Measurements from ENCODE around the gene TMEM231.
"Not testable (repeated sequence)": the region's sequence is repeated elsewhere in the genome, so short reads cannot be mapped to it uniquely, and the experiment has no call there.

TMEM231 gene

GRCh38 chr16:75532142-75532765 lies 23.8 kb downstream of the TMEM231 start:
- DNase-seq (ENCODE audit: low read depth, low spot score): no peak

GRCh38 chr16:75529959-75530358 lies 26.1 kb downstream of the TMEM231 start:
- DNase-seq (ENCODE audit: low read depth, low spot score): no peak

- DNase-seq (ENCODE audit: low read depth, low spot score): no peak
These were observed 26.8 kb downstream of the TMEM231 start for GRCh38 chr16:75529056-75529905.

- no peak for DNase-seq (ENCODE audit: low read depth, low spot score)
These were observed 28.2 kb downstream of the TMEM231 start for GRCh38 chr16:75527825-75528299.

GRCh38 chr16:75526032-75526790 lies 29.8 kb downstream of the TMEM231 start:
- DNase-seq (ENCODE audit: low read depth, low spot score): no peak

GRCh38 chr16:75519175-75519574 lies 36.9 kb downstream of the TMEM231 start:
- no peak for DNase-seq (ENCODE audit: low read depth, low spot score)

- DNase-seq (ENCODE audit: low read depth, low spot score): not testable (repeated sequence)
These were observed 39.7 kb downstream of the TMEM231 start for GRCh38 chr16:75516189-75516966.

- DNase-seq (ENCODE audit: low read depth, low spot score): no peak
These were observed 41.8 kb downstream of the TMEM231 start for GRCh38 chr16:75514296-75514695.

GRCh38 chr16:75506574-75506973 lies 49.5 kb downstream of the TMEM231 start:
- DNase-seq (ENCODE audit: low read depth, low spot score): no peak

GRCh38 chr16:75506107-75506506 lies 49.9 kb downstream of the TMEM231 start:
- DNase-seq (ENCODE audit: low read depth, low spot score): no peak

- DNase-seq (ENCODE audit: low read depth, low spot score): no peak
These were observed 52.3 kb downstream of the TMEM231 start for GRCh38 chr16:75503801-75504200.

- no peak for DNase-seq (ENCODE audit: low read depth, low spot score)
These were observed 53.0 kb downstream of the TMEM231 start for GRCh38 chr16:75502916-75503605.

GRCh38 chr16:75501820-75502219 lies 54.2 kb downstream of the TMEM231 start:
- not testable (repeated sequence) for DNase-seq (ENCODE audit: low read depth, low spot score)

- no peak for DNase-seq (ENCODE audit: low read depth, low spot score)
These were observed 54.7 kb downstream of the TMEM231 start for GRCh38 chr16:75501359-75501758.

- DNase-seq (ENCODE audit: low read depth, low spot score): not testable (repeated sequence)
These were observed 57.3 kb downstream of the TMEM231 start for GRCh38 chr16:75498605-75499322.

GRCh38 chr16:75497558-75497957 lies 58.5 kb downstream of the TMEM231 start:
- DNase-seq (ENCODE audit: low read depth, low spot score): no peak

- DNase-seq (ENCODE audit: low read depth, low spot score): no peak
These were observed 60.9 kb downstream of the TMEM231 start, which contains the start of gene CHST6 for GRCh38 chr16:75495076-75495674. Gene CHST6, minus strand, starts transcription at chr16:75495441. Its CDS starts 15,613 bp downstream, at chr16:75479828.

GRCh38 chr16:75494661-75495075 lies 61.4 kb downstream of the TMEM231 start:
- DNase-seq (ENCODE audit: low read depth, low spot score): no peak

- no peak for DNase-seq (ENCODE audit: low read depth, low spot score)
These were observed 61.9 kb downstream of the TMEM231 start for GRCh38 chr16:75494184-75494583.

- DNase-seq (ENCODE audit: low read depth, low spot score): no peak
These were observed 64.2 kb downstream of the TMEM231 start for GRCh38 chr16:75491876-75492275.
